GM12891 (cell line): ENCODE measurements around the gene POMP.

Experiments
- POLR2A ChIP-seq: IDR thresholded peaks from 2 replicates; pipeline ENCODE4 v1.6.1; 2011; ENCODE audit warnings: low read depth, low read length, control low read depth
- POLR2AphosphoS5 ChIP-seq: IDR thresholded peaks from 2 replicates; pipeline ENCODE4 v1.6.1; 2011; ENCODE audit warnings: low read depth, low read length, control low read depth

- TF ChIP-seq POLR2A (no peak), POLR2AphosphoS5 (no peak)
These were observed 27.0 kb downstream of the POMP start for GRCh38 chr13:28685892-28686291.
